WTC11 (cell line): ENCODE data around the gene PACS1. TPM values are rescaled to one million over a fixed set of nuclear protein-coding genes. Genes with fewer than 3 reads are reported as not detected.

Experiments
- ATAC-seq: fragments of 200-7000 bp; cut with Tn5 transposase; 2 replicates; pipeline ENCODE4 v1.10.0; 2021; ENCODE audit warnings: mild to moderate bottlenecking, moderate library complexity
- CTCF ChIA-PET: fragments of 300-600 bp; sonication (Branson Sonifier 250); formaldehyde crosslinking; loops from one replicate; lab custom pipeline; 2021; ENCODE audit warnings: antibody characterized with exemption; lab: Charles Lee
- POLR2A ChIA-PET: fragments of 350-600 bp; sonication (Branson Sonifier 250); formaldehyde crosslinking; loops from one replicate; lab custom pipeline; 2021; ENCODE audit warnings: antibody characterized with exemption; lab: Charles Lee
- DNase-seq: peaks from one replicate; pipeline ENCODE4 v3.0.0; 2021; ENCODE audit warnings: low spot score
- H3K27ac Mint-ChIP-seq: 2 replicates; pipeline ENCODE4 v1.8.0; 2021; ENCODE audit warnings: mixed read lengths
- H3K27me3 Mint-ChIP-seq: 2 replicates; pipeline ENCODE4 v1.8.0; 2021; ENCODE audit warnings: low read depth, mild to moderate bottlenecking, moderate library complexity, mixed read lengths
- H3K36me3 Mint-ChIP-seq: 2 replicates; pipeline ENCODE4 v1.8.0; 2021; ENCODE audit warnings: mixed read lengths
- H3K4me1 Mint-ChIP-seq: 2 replicates; pipeline ENCODE4 v1.8.0; 2022; ENCODE audit warnings: mixed read lengths
- H3K4me3 Mint-ChIP-seq: 2 replicates; pipeline ENCODE4 v1.8.0; 2021; ENCODE audit warnings: mild to moderate bottlenecking, moderate library complexity, mixed read lengths
- H3K9me3 Mint-ChIP-seq: 2 replicates; pipeline ENCODE4 v1.8.0; 2021; ENCODE audit warnings: mixed read lengths
- AFF4 ChIP-seq: sonication (generic); formaldehyde crosslinking; IDR thresholded peaks from 2 replicates; pipeline ENCODE4 v1.8.1; 2023; ENCODE audit warnings: mild to moderate bottlenecking, missing genetic modification reagents, borderline replicate concordance
- CREB1 ChIP-seq: sonication (generic); formaldehyde crosslinking; IDR thresholded peaks from 2 replicates; pipeline ENCODE4 v1.8.0; 2023; ENCODE audit warnings: mild to moderate bottlenecking, missing genetic modification reagents
- E2F1 ChIP-seq: sonication (generic); formaldehyde crosslinking; IDR thresholded peaks from 2 replicates; pipeline ENCODE4 v1.8.0; 2022; ENCODE audit warnings: mild to moderate bottlenecking, missing genetic modification reagents
- ELF4 ChIP-seq: sonication (generic); formaldehyde crosslinking; IDR thresholded peaks from 2 replicates; pipeline ENCODE4 v1.8.1; 2022; ENCODE audit warnings: low read depth, mild to moderate bottlenecking, moderate library complexity, missing genetic modification reagents
- ESRRA ChIP-seq: sonication (generic); formaldehyde crosslinking; IDR thresholded peaks from 2 replicates; pipeline ENCODE4 v1.8.1; 2022; ENCODE audit warnings: mild to moderate bottlenecking, missing genetic modification reagents, borderline replicate concordance
- ETV6 ChIP-seq: sonication (generic); formaldehyde crosslinking; IDR thresholded peaks from 2 replicates; pipeline ENCODE4 v1.8.1; 2022; ENCODE audit warnings: mild to moderate bottlenecking, missing genetic modification reagents
- FOXP1 ChIP-seq: sonication (generic); formaldehyde crosslinking; IDR thresholded peaks from 2 replicates; pipeline ENCODE4 v1.8.0; 2022; ENCODE audit warnings: missing genetic modification reagents, mild to moderate bottlenecking, moderate library complexity, borderline replicate concordance
- KAT7 ChIP-seq: sonication (generic); formaldehyde crosslinking; IDR thresholded peaks from 2 replicates; pipeline ENCODE4 v1.8.1; 2023; ENCODE audit warnings: missing genetic modification reagents, mild to moderate bottlenecking, borderline replicate concordance
- NFATC4 ChIP-seq: fragments of 250-450 bp; sonication (Bioruptor Pico); IDR thresholded peaks from 2 replicates; pipeline ENCODE4 v1.9.0; 2021; ENCODE audit warnings: mild to moderate bottlenecking
- NR3C1 ChIP-seq: sonication (generic); formaldehyde crosslinking; conservative IDR thresholded peaks from 2 replicates; pipeline ENCODE4 v1.8.1; 2023; ENCODE audit warnings: low read depth, mild to moderate bottlenecking, missing genetic modification reagents
- PRRX2 ChIP-seq: fragments of 250-450 bp; sonication (Bioruptor Pico); IDR thresholded peaks from 2 replicates; pipeline ENCODE4 v1.8.0; 2021; ENCODE audit warnings: mild to moderate bottlenecking
- RELA ChIP-seq: sonication (generic); formaldehyde crosslinking; IDR thresholded peaks from 2 replicates; pipeline ENCODE4 v1.8.1; 2022; ENCODE audit warnings: missing genetic modification reagents, mild to moderate bottlenecking, borderline replicate concordance
- SMAD4 ChIP-seq: sonication (generic); formaldehyde crosslinking; IDR thresholded peaks from 2 replicates; pipeline ENCODE4 v1.8.0; 2022; ENCODE audit warnings: mild to moderate bottlenecking, missing genetic modification reagents
- SP1 ChIP-seq: sonication (generic); formaldehyde crosslinking; conservative IDR thresholded peaks from 2 replicates; pipeline ENCODE4 v1.8.1; 2022; ENCODE audit warnings: missing genetic modification reagents
- TEAD4 ChIP-seq: sonication (generic); formaldehyde crosslinking; IDR thresholded peaks from 2 replicates; pipeline ENCODE4 v1.8.0; 2022; ENCODE audit warnings: mild to moderate bottlenecking, missing genetic modification reagents
- ZBTB21 ChIP-seq: sonication (generic); formaldehyde crosslinking; IDR thresholded peaks from 2 replicates; pipeline ENCODE4 v1.8.1; 2023; ENCODE audit warnings: mild to moderate bottlenecking, missing genetic modification reagents, borderline replicate concordance
- ZNF263 ChIP-seq: sonication (generic); formaldehyde crosslinking; IDR thresholded peaks from 2 replicates; pipeline ENCODE4 v1.8.1; 2022; ENCODE audit warnings: low read depth, mild to moderate bottlenecking, moderate library complexity, missing genetic modification reagents
- ZNF281 ChIP-seq: sonication (generic); formaldehyde crosslinking; IDR thresholded peaks from 2 replicates; pipeline ENCODE4 v1.8.0; 2023; ENCODE audit warnings: mild to moderate bottlenecking, missing genetic modification reagents
- total RNA-seq: library from RNA; stranded (reverse); gene quantifications from 3 replicates; pipeline ENCODE4 v1.2.3, GENCODE V29; 2021
- TF ChIP-seq, protein P1 (sequence below): sonication (generic); formaldehyde crosslinking; IDR thresholded peaks from 2 replicates; pipeline ENCODE4 v1.8.1; 2023; ENCODE audit warnings: mild to moderate bottlenecking, moderate library complexity, missing genetic modification reagents
- TF ChIP-seq, protein P2 (sequence below): sonication (generic); formaldehyde crosslinking; IDR thresholded peaks from 2 replicates; pipeline ENCODE4 v1.8.1; 2022; ENCODE audit warnings: low read depth, mild to moderate bottlenecking, moderate library complexity, missing genetic modification reagents, borderline replicate concordance
- TF ChIP-seq, protein P3 (sequence below): sonication (generic); formaldehyde crosslinking; IDR thresholded peaks from 2 replicates; pipeline ENCODE4 v1.8.0; 2022; ENCODE audit warnings: mild to moderate bottlenecking, missing genetic modification reagents

The PACS1 gene
- total RNA-seq, 1 experiment from 2014 or later: 34.8 TPM

DNA sequence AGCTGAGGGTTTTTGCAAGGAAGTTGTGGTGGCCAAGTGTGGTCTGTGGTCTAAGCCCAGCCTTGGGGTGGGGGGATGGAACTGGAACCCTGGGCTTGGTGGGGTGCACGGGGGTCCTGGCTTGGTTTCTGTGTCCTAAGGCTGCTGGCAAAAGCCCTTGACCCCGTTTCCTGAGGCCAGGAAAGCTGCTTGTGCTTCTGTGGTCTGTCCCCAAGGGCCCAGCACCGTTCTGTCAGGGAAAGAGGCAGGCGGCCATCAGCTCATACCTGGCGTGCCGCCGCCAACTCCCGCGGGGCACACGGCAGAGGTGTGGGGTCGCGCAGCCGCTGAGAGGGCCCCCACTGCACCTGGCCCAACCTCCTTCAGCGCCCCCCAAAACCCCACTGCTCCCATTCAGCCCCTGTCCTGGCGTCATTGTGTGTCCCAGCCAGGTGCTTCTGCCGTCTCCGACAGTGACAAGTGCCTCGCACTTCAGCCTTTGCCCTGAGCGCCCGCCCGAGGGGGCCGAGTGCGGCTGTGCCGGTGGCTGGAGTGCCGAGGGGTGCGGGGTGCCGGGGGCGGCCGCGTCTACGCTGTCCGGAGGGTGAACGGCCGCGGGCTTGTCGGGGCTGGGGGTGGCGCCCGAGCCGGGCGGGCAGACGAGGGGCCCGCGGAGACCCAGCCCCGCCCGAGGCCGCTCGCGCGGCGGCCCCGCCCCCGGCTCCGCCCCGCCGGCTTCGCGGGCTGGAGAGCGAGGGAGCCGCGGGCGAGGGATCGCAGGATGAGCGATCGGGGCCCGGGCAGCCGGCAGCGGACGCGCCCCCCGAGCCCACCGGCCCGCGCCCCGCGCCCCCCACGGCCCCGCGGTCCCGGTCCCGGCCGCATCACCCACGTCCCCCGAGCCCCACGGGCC, 207.6 kb downstream of the PACS1 start, which contains the start of gene CNIH2:
Gene CNIH2 (plus strand): TSS at position 705 of the 892 bp plus-strand sequence. CDS start 282 bp downstream, outside the sequence.
- peaks cover 18% of the 10 kb centered on the region for H3K4me1 Mint-ChIP-seq
- peaks cover 22% of the 10 kb centered on the region for H3K27me3 Mint-ChIP-seq
- no peak within 1 kb of the TSS for H3K27ac Mint-ChIP-seq
- no peaks in the 10 kb centered on the region for H3K9me3 Mint-ChIP-seq
- ChIA-PET POLR2A (interaction anchor here (0.7 to 1.2 kb wide), 2 partner anchors 9 to 10 kb away, joined by 3 to 4 read pairs; no protein-coding TSS in a partner anchor), CTCF (interaction anchor here (0.9 to 1.5 kb wide), 5 partner anchors 10 to 55 kb away, joined by 3 to 7 read pairs (median 5); partner anchors contain the start of genes RAB1B and YIF1A)
- peak; percentile 59 for DNase-seq
- H3K36me3 Mint-ChIP-seq: peaks cover 16% of the 10 kb centered on the region
- H3K4me3 Mint-ChIP-seq: peak within 1 kb of the TSS; percentile 65
- peak; percentile 28 for ATAC-seq
- TF ChIP-seq, protein P1, sequence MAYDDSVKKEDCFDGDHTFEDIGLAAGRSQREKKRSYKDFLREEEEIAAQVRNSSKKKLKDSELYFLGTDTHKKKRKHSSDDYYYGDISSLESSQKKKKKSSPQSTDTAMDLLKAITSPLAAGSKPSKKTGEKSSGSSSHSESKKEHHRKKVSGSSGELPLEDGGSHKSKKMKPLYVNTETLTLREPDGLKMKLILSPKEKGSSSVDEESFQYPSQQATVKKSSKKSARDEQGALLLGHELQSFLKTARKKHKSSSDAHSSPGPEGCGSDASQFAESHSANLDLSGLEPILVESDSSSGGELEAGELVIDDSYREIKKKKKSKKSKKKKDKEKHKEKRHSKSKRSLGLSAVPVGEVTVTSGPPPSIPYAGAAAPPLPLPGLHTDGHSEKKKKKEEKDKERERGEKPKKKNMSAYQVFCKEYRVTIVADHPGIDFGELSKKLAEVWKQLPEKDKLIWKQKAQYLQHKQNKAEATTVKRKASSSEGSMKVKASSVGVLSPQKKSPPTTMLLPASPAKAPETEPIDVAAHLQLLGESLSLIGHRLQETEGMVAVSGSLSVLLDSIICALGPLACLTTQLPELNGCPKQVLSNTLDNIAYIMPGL (CRISPR knock-in tag): no peak
- no peak for TF ChIP-seq NR3C1 (CRISPR knock-in tag)
- TF ChIP-seq ELF4: no peak
- no peak for TF ChIP-seq PRRX2
- no peak for TF ChIP-seq ZNF263 (CRISPR knock-in tag)
- no peak for TF ChIP-seq KAT7
- no peak for TF ChIP-seq E2F1 (CRISPR knock-in tag)
- TF ChIP-seq ZNF281 (CRISPR knock-in tag): no peak
- TF ChIP-seq, protein P2, sequence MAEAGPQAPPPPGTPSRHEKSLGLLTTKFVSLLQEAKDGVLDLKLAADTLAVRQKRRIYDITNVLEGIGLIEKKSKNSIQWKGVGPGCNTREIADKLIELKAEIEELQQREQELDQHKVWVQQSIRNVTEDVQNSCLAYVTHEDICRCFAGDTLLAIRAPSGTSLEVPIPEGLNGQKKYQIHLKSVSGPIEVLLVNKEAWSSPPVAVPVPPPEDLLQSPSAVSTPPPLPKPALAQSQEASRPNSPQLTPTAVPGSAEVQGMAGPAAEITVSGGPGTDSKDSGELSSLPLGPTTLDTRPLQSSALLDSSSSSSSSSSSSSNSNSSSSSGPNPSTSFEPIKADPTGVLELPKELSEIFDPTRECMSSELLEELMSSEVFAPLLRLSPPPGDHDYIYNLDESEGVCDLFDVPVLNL (CRISPR knock-in tag): no peak
- no peak for TF ChIP-seq TEAD4 (CRISPR knock-in tag)
- TF ChIP-seq AFF4 (CRISPR knock-in tag): no peak
- TF ChIP-seq, protein P3, sequence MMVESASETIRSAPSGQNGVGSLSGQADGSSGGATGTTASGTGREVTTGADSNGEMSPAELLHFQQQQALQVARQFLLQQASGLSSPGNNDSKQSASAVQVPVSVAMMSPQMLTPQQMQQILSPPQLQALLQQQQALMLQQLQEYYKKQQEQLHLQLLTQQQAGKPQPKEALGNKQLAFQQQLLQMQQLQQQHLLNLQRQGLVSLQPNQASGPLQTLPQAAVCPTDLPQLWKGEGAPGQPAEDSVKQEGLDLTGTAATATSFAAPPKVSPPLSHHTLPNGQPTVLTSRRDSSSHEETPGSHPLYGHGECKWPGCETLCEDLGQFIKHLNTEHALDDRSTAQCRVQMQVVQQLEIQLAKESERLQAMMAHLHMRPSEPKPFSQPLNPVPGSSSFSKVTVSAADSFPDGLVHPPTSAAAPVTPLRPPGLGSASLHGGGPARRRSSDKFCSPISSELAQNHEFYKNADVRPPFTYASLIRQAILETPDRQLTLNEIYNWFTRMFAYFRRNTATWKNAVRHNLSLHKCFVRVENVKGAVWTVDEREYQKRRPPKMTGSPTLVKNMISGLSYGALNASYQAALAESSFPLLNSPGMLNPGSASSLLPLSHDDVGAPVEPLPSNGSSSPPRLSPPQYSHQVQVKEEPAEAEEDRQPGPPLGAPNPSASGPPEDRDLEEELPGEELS (CRISPR knock-in tag): no peak
- TF ChIP-seq ZBTB21 (CRISPR knock-in tag): no peak
- 0 out of 2 replicates have a peak, but pooled peaks have one; percentile 32 for TF ChIP-seq SP1 (CRISPR knock-in tag)
- peak; percentile 64; the same call in 1 of the 2 replicates for TF ChIP-seq NFATC4 (CRISPR knock-in tag)
- TF ChIP-seq SMAD4 (CRISPR knock-in tag): no peak
- 0 out of 2 replicates have a peak, but pooled peaks have one; percentile 20 for TF ChIP-seq FOXP1 (CRISPR knock-in tag)
- TF ChIP-seq ETV6 (CRISPR knock-in tag): no peak
- no peak for TF ChIP-seq ESRRA (CRISPR knock-in tag)
- TF ChIP-seq CREB1 (CRISPR knock-in tag): no peak
- no peak for TF ChIP-seq RELA (CRISPR knock-in tag)
